NCI-H128 (cell line): ENCODE results near the gene PARP1.
"Not testable (repeated sequence)": the region's sequence is repeated elsewhere in the genome, so short reads cannot be mapped to it uniquely, and the experiment has no call there.

Experiments
- DNase-seq: peaks from one replicate; lab custom pipeline; 2025; ENCODE audit not compliant: unreplicated experiment; lab: John Stamatoyannopoulos, UW

PARP1 gene

DNA sequence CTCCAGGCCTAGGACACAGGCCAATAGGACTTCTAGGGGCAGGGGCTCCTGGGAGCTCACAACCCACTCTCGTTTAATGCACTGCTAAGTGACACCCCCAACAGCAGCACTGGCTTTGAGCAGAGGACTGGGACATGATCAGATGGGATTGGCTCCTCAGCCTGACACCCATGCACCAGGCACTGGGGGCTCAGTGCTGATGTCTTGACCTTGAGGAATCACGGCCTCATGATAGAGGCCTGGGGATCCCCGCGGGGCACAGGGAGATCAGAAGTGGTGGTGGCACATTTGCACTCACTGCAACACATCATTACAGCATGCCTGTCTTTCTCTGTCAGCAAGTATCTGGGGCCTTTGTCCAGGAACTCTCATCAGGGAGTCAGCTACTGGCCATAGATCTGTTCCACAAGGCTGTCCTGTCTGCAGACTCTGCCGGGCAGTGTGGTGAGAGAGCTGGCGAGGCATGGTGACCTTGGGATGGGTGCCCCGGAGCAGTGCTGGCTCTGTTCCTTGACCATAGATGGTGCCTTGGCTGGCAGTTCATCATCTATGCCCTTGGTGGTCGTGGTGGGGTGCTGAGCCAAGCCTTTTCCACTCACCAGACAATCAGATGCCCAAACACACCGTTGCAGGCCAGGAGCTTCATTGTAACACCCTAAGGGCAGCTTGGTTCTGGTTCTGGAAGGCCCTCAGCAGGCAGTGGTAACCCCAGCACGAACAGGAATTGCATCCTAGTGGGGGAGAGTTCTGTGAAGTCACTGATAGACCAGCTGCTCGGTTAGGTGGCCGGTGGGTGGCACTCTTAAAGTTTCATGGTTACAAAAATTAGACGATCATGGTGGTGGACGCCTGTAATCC is 22.2 kb upstream of the PARP1 start:
- no peak for DNase-seq

DNA sequence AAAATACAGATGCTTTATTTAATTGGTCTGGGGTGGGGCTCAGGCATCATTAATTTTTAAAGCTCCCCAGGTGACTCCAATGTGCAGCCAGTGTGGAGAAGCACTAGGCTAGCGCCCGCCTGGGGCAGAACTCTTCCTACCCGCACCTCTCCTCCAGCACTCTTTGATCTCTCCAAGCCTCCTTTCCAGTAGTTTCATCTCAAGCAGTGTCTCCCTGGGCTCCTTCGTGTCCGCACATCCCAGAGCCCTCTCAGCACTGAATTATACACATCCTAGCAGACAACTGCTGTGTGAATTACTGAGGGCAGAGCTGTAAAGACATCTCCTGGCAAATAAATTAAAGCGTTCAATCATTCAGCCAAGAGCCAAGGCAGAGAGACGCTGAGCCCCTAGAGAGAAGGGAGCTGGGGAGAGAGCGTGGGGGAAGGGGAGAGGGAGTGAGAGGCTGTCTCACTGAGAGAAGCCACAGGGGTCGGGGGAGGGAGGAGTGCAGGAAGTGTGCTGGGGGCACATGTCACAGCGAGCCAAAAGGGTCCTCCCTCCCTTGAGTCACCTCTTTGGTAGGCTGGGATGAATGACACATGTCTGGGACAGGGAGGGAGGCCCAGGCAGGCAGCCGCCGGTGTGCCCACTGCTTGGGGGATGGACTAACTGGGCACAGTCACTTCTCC is 21.0 kb upstream of the PARP1 start:
- DNase-seq, result no peak

DNA sequence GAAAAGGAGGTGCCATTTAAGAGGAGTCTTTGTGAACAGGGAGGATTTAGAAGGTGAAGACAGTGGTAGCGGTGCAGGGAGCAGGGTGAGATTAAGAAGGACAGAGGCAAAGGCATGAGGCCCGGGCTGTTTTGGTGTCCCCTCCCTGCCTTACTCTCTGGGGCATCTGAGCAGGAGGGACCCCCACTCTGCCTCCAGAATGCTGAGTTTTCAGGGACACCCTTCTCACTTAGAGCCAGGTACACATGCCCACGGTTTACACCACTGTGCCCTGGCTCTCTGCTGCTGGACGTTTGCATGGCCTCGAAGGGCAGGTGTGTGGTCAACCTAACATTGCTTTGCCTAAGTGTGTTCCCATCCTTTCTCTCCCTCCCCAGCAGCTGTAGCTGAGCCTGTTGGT is 20.5 kb upstream of the PARP1 start:
- no peak for DNase-seq

DNA sequence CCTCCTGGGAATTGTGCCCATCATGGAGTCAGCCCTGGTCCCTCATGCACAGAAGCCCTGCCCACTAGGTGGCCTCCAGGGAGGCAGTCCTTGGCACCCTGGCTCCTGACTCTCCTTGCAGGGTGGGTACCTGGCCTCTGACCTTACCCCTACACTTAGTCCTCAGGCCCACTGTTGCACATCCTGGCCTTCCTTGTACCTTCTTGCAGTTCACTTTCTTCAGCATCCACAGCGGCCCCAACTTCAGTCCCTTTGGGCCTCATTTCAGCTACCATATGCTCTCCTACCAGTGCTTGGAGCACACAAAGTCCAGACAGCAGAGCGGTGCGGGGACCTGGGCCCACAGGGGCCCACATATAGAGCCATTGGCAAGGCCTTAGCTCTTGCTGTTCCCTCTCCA is 19.2 kb upstream of the PARP1 start:
- DNase-seq, result no peak

DNA sequence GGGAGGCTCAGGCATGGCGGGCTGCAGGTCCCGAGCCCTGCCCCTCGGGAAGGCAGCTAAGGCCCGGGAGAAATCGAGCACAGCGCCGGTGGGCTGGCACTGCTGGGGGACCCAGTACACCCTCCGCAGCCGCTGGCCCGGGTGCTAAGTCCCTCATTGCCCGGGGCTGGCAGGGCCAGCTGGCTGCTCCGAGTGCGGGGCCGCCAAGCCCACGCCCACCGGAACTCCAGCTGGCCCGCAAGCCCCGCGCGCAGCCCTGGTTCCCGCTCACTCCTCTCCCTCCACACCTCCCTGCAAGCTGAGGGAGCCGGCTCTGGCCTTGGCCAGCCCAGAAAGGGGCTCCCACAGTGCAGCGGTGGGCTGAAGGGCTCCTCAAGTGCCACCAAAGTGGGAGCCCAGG is 18.5 kb upstream of the PARP1 start:
- not testable (repeated sequence) for DNase-seq

DNA sequence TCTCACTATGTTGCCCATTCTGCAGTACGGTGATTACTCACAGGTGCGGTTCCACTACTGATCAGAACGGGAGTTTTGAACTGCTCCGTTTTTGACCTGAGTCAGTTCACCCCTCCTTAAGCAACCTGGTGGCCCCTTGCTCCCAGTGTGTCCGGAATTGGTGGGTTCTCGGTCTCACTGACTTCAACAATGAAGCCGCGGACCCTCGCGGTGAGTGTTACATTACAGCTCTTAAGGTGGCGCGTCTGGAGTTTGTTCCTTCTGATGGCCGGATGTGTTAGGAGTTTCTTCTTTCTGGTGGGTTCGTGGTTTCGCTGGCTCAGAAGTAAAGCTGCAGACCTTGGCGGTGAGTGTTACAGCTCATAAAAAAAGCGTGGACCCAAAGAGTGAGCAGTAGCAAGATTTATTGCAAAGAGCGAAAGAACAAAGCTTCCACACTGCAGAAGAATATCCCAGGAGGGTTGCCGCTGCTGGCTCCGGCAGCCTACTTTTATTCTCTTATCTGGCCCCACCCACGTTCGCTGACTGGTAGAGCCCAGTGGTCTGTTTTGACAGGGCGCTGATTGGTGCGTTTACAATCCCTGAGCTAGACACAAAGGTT is 17.6 kb upstream of the PARP1 start:
- DNase-seq, result no peak

DNA sequence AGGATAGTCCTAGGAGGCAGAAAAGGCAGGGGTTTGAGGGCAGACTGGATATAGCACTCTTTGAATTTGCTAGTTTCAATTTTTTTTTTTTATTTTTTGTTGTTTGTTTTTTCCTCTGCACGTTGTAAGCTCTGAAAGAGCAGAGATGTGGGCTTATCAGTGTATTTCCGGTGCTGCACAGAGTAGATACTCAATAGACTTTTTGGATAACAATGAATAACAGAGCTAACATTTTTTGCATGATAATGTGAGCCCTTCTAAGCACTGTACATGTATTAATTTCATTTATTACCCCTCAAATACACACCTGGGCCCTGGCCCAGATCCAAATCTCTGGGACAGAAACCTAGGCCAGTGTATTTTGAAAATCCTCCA is 17.1 kb upstream of the PARP1 start:
- DNase-seq, result no peak

DNA sequence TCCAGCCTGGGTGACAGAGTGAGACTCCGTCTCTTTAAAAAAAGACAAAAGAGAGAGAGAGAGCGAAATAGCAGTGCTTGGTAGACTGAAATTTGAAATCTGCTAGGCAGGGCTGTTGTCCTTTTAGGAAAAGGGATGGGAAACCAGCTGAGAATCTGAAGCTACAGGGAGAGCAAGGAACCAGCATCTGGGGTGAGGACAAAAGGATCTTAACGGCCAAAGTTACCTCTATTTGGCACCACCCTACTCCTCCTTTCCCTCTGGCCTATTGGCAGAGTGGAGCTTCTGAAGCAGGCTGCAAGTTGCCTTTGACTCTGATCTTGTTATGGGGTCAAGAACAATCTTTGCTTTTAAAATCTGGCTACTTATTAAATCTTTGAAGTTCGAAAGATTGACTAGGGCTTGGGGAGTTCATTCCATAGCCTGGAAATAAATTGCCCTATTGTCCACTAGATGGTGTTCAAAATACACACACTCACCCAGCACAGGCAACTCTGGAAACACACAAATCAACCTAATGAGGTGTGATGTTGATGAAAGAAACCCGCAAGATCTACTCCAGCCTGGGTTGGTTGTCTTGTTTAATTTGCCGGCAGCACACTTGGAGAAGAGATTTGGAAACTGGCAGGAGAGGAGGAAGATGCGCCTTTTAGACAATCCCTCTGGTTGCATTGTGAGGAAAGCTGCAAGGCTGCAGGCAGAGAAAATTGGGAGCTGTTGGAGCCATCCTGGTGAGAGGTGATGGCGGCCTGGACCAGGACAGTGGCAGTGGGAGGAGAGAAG is 16.5 kb upstream of the PARP1 start:
- no peak for DNase-seq

DNA sequence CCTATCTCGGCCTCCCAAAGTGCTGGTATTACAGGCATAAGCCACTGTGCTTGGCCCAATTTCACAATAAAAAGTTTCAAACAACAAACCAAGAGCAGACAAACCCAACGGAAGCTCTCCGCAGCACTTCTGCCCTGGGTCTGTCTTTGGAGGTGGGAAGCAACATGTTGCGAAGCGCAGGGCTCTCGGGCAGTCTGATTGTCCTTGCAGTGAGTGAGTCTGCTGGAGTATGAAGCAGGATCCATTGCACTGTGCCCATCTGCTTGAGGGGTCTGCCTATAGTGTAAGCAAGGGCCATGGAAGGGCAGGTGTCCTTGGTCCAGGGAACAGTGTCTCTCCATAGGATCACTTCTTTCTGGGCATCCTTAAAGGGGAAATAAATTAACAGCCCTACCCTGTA is 14.6 kb upstream of the PARP1 start:
- no peak for DNase-seq

DNA sequence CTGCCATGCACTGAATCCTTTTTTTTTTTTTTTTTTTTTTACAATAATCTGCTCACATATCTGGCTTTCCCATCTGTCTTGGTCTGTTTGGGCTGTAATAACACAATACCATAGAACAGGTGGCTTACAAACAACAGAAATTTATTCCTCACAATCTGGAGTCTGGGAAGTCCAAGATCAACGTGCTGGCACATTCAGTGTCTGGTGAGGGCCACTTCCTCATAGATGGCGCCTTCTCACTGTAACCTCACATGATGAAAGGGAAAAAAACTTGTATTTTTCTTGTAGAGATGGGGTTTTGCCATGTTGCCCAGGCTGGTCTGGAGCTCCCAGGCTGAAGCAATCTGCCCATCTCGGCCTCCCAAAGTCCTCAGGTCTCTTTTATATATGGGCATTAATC is 13.0 kb upstream of the PARP1 start:
- DNase-seq, result no peak

DNA sequence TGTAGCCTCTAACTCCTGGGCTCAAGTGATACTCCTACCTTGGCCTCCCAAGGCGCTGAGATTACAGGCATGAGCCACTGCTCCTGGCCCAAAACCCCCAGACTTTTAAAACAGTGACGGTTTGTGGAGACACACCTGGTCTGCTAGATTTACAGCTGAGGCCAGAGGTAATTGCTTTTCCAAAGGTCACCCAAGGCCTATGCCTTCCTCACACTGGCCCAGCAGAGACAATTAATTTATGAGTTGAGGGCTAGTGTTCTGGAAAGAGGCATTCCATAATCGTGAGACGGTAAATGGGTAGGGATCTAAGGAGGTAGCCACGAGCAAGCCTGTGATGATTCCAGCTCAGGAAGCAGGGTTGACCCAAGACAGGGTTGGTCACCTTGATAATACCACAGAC is 12.4 kb upstream of the PARP1 start:
- no peak for DNase-seq

DNA sequence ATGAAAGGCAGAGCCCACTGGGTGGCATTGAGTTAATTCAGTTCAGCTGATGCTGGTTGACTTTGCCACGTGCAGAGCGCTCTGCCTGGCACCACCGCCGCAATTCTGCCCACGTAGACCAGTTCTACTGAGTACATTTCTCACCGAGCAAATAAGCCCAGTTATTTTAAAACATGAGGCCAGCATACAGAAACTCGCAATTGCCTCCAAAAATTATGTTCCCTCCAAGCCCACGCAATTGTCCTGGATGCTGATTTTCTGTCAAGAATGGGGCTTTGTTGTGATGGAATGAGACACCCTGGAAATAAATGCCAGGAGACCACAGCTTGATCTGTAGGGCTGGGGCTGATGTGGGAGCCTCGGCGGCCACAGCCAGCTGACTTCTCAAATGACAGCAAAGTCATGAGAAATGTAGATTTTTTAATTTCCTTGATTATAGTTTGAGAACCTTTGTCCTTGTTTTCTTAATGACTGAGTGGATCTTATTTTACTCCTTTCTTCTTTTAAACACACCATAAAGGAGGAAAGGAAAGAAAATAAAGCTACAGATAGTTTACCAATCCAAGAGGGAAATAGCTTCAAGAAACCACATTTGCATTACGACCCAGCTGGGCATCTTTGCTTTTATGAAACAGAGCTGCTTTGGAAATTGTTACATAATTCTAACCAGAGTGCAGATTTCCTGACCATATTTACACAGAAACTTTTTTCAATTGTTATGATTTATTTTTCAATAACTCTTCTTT is 11.6 kb upstream of the PARP1 start:
- DNase-seq, result no peak

DNA sequence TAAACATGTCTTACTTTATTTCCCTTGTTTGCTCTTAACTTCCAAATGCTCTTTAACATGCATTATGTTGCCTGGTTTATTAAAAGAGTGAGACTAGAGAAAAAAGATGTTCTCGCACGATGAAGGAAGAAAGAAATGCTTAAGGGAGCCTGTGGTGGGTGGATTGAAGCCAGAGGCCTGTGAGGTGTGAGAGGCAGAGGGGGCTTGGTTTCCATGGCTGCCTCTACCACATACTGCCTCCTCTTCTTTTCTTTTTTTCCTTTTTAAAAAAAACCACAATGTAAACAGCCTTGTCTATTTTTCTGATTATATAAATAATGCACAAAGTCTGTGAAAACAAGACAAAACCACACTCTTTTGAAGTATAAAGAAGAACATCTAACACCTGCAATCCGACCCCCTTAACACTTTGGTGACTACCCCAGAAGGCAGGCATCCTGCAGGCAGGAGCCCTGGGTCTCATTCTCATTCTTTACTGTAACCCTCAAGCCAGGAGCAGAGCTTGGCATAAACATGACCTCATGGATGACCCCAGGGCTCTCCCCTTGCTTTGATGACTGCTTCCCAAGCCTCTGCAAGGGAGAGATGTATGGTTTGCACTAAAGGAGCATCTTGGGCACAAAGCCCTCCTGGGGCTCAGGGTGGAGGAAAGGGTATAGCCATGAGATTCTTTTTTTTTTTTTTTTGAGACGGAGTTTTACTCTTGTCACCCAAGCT is 10.1 kb upstream of the PARP1 start:
- no peak for DNase-seq

DNA sequence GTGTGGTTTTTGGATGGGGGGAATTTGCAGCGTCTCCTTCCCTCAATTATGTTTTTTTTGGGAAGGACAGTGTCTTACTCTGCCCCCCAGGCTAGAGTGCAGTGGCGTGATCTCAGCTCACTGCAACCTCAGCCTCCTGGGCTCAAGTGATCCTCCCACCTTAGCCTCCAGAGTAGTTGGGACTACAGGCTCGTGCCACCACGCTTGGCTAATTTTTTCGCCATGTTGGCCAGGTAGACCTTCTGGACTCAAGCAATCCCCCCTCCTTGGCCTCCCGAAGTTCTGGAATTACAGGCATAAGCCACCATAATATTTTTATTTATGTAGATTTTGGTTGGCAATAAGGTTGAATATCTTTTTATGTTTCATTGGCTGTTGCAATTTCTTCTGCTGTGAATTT is 9.5 kb upstream of the PARP1 start:
- DNase-seq, result no peak

DNA sequence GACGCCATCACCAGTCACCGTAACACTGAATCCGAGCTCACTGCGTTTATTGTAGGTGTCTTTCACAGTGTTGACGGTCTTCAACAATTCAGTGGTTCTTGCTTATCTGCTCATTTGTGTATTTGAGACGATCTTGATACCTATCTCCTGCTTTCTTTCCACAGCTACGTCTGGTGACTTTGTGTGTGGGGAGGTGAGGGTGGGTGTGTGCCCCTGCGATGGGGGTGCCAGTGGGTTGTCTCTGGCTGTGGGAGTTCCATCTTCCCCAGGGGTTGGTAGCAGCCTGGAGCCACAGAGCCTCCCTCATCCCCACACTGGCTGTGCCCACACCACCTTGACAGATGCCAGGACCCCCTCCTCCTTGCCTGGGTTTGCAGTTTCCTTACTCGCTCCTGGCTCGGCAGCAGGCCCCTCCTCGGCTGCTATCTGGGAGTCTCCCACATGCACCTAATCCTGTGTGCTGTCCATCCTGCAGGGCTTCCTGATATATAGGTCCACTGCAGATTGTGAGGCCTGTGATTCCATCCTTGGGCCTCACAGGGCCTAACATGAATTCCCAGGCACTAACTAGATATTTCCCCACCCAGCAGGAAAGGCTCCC is 6.3 kb upstream of the PARP1 start:
- no peak for DNase-seq

DNA sequence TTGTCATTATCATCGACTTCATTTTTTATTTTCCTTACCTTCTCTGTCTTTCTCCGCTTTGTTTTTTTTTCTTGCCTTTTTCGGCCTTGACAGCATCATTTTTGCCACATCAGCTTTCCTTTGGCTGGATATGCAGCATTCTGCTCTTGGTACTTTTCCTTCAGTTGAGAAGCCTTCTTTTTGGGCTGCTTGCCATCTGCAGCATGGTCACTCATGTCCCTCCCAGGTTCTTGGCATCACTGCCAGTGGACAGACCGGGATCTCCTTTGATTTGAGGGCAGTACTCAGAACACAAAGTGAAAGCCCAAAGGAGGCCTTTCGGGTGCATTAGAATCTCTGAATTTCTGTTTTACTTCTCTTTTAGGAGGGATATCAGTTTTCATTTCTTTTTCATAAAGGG is 3.7 kb upstream of the PARP1 start:
- DNase-seq, result no peak

DNA sequence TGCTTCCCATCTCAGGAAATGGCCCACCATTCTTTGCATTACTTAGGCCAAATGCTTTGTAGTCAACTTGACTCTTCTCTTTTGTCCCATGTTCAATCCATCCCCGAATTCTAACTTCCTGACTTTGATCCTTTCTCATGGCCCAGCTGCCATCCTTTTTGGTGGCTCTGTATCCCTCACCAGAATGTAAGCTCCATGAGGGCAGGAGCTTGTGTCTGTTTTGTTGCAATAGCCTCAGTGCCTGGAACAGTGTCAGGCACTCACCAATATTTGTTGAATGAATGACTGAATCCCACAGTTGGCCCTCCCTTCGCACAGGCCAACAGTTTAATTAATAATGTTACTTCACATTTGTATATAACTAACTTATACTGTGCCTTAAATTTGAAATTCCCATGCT is 3.1 kb upstream of the PARP1 start:
- DNase-seq, result no peak

DNA sequence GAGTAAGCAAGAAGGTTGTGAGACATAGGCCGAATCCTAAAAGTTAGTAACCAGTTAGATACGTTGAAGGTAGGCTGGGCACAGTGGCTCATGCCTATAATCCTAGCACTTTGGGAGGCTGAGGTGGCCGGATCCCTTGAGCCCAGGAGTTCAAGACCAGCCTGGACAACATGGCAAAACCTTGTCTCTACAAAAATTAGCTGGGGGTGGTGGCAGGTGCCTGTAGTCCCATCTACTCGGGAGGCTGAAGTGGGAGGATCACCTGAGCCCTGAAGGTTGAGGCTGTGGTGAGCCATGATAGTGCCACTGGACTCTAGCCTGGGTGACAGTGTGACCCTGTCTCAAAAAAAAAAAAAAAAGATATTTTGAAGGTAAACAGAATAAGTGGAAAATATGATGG is 1.5 kb upstream of the PARP1 start:
- DNase-seq, result no peak

DNA sequence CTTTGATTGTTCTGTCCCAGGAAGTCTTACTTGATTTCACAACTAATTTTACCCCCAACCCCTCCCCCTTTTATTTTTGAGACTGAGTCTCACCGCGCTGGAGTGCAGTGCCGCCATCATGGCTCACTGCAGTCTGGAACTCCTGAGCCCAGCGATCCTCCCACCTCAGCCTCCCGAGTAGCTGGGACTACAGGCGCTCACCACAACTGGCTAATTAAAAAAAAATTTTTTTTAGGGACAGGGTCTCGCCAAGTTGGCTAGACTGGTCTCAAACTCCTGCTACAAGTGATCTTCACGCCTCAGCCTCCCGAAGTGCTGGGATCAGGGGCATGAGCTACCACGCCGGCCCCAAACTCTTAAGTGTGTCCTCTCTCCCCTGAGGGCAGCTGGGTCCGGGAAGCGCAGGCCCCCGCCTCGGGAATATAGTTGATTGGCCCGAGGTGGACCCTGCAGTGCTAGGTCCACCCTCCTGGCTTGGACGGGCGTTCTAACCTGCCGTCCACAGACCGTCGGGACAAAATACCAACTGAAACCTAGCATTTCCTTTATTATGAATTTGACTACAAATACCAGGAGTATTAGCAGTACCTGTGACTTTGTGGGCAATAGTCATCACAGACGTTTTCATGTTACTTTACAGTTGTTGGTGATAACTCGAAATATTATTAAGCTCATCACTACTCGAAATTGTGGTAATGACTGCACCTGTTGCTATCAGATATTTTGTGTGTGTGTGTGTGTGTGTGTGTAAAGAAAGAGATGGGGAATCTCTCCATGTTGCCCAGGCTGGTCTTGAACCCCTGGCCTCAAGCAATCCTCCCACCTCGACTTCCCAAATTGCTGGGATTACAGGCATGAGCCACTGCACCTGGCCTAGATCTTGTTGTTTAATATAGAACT is 642 bp upstream of the PARP1 start:
- DNase-seq, result no peak
